ENCODE measurements around the gene ERICH3.

Gene ERICH3

DNA sequence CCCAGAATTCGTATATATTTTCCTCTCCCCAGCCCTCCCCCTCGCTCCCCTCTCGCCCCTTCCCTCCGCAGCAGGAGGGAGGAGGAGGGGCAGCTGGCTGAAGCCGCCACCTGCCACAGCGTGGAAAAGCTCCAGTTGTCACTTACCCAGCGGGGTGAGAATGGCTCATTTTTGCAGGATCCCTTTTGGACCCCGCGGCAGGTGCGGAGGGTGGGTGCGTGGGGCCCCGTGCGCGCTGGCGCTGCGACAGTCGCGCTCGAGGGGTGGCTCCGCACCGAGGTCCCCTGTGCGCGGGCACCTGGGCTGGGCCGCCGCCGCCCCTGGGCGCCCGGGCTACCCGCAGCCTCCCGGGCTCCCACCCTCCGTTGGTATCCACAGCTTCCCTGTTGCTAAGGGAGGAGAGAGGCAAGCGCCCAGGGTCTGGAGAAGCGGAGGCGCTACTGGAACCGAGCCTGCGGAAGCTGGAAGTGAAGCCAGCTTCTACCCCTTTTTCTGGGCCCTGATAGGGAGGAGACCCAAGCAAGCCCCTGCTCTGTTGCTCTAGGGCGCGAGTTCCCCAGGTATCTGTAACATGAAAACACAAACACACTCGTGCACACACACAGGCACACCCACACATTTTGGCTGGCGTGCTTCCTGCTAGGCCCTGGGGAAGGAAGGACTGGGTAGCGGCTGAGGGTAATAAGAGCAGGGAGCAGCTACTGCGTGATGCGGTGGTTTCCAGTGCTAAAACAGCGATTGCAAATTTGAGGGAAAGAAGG is at the start of gene ERICH3:
Gene ERICH3 (minus strand): TSS at position 442 of the 761 bp plus-strand sequence. CDS start 273 bp downstream, at position 169.
- no peaks in the 10 kb centered on the region for H3F3A ChIP-seq (ENCODE audit: control insufficient read depth, insufficient read depth)
- H3K9me3 ChIP-seq (ENCODE audit: control insufficient read depth, insufficient read depth, low read length) = no peaks in the 10 kb centered on the region
- H3K4me2 ChIP-seq (ENCODE audit: low read length) = no peak within 1 kb of the TSS
- H3K79me2 ChIP-seq (ENCODE audit: control insufficient read depth, low read length) = no peaks in the 10 kb centered on the region
- no peaks in the 10 kb centered on the region for H3K9me2 ChIP-seq (replicated peaks; ENCODE audit: control insufficient read depth, low read length)
- H4K20me1 ChIP-seq (ENCODE audit: control insufficient read depth, insufficient read depth, low read depth, low read length) = no peaks in the 10 kb centered on the region
- no peak within 1 kb of the TSS for H3K4me3 ChIP-seq (ENCODE audit: low read length)
- H3K36me3 ChIP-seq (ENCODE audit: control insufficient read depth, low read length) = no peaks in the 10 kb centered on the region
- no peak for TF ChIP-seq EZH2phosphoT487 (IDR thresholded peaks at IDR 0.05; ENCODE audit: borderline replicate concordance, low read length)
- TF ChIP-seq CTCF (IDR thresholded peaks at IDR 0.05; ENCODE audit: low read depth, low read length, poor library complexity, severe bottlenecking) = no peak
- no peaks in the 10 kb centered on the region for H3K4me1 ChIP-seq (ENCODE audit: control insufficient read depth, low read length)
- no peaks in the 10 kb centered on the region for H3K27me3 ChIP-seq (ENCODE audit: control insufficient read depth, low read length)
- H3K27ac ChIP-seq (ENCODE audit: low read depth, low read length) = no peak within 1 kb of the TSS

DNA sequence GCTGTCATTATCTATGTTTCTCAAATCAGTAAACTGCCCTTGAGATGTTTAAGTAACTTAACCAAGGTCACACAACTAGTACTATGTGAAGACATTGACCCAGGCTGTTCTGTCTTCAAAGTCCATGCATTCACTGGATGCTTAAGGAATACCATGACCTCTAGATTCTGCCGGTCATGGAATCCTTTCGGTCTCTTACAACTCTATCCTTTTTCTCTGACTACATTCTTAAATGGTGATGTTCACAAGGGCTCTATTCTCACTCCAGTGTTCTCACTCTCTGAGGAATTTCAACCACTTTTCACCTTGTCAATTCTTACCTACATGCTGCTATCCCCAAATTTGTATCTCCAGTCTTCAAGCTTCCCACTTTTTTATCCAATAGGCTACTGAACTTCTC is 44.0 kb upstream of the ERICH3 start:
- no peak for TF ChIP-seq CTCF (IDR thresholded peaks at IDR 0.05; ENCODE audit: low read depth, low read length, poor library complexity, severe bottlenecking)
- no peak for TF ChIP-seq EZH2phosphoT487 (IDR thresholded peaks at IDR 0.05; ENCODE audit: borderline replicate concordance, low read length)
- no peak overlapping the region for H3K27ac ChIP-seq (ENCODE audit: low read depth, low read length)
- no peak overlapping the region for H3K4me2 ChIP-seq (ENCODE audit: low read length)
- no peak overlapping the region for H3K4me3 ChIP-seq (ENCODE audit: low read length)
- H3K79me2 ChIP-seq (ENCODE audit: control insufficient read depth, low read length) = no peaks in the 10 kb centered on the region
- peaks cover 43% of the 10 kb centered on the region for H3K36me3 ChIP-seq (ENCODE audit: control insufficient read depth, low read length)
- H3K27me3 ChIP-seq (ENCODE audit: control insufficient read depth, low read length) = no peaks in the 10 kb centered on the region
- H3K4me1 ChIP-seq (ENCODE audit: control insufficient read depth, low read length) = no peaks in the 10 kb centered on the region
- H3K9me2 ChIP-seq (replicated peaks; ENCODE audit: control insufficient read depth, low read length) = no peaks in the 10 kb centered on the region
- H3F3A ChIP-seq (ENCODE audit: control insufficient read depth, insufficient read depth) = no peaks in the 10 kb centered on the region
- no peaks in the 10 kb centered on the region for H4K20me1 ChIP-seq (ENCODE audit: control insufficient read depth, insufficient read depth, low read depth, low read length)
- H3K9me3 ChIP-seq (ENCODE audit: control insufficient read depth, insufficient read depth, low read length) = no peaks in the 10 kb centered on the region

DNA sequence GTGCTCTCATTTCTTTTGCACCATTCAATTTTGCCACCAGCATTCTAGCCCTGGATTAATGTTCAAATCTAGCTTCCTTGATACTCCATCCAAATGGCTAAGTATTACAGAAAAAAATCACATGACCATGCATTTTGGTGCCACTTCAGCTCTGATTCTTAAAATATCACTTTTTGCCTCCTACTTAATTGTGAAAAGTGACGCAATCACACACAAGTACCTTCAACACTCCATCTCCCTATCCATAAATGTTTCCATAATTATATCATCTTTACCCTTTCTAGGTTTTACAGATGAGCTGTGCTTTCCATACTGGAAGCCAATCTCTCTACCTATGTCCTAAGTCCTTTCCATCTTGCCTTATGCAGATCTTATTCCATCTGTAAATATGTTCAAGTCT is 43.2 kb upstream of the ERICH3 start:
- peaks cover 47% of the 10 kb centered on the region for H3K36me3 ChIP-seq (ENCODE audit: control insufficient read depth, low read length)
- H3K27me3 ChIP-seq (ENCODE audit: control insufficient read depth, low read length) = no peaks in the 10 kb centered on the region
- H3F3A ChIP-seq (ENCODE audit: control insufficient read depth, insufficient read depth) = no peaks in the 10 kb centered on the region
- H3K79me2 ChIP-seq (ENCODE audit: control insufficient read depth, low read length) = no peaks in the 10 kb centered on the region
- TF ChIP-seq EZH2phosphoT487 (IDR thresholded peaks at IDR 0.05; ENCODE audit: borderline replicate concordance, low read length) (no peak), CTCF (IDR thresholded peaks at IDR 0.05; ENCODE audit: low read depth, low read length, poor library complexity, severe bottlenecking) (no peak)
- no peak overlapping the region for H3K4me2 ChIP-seq (ENCODE audit: low read length)
- no peaks in the 10 kb centered on the region for H3K9me3 ChIP-seq (ENCODE audit: control insufficient read depth, insufficient read depth, low read length)
- no peaks in the 10 kb centered on the region for H3K4me1 ChIP-seq (ENCODE audit: control insufficient read depth, low read length)
- H4K20me1 ChIP-seq (ENCODE audit: control insufficient read depth, insufficient read depth, low read depth, low read length) = no peaks in the 10 kb centered on the region
- no peaks in the 10 kb centered on the region for H3K9me2 ChIP-seq (replicated peaks; ENCODE audit: control insufficient read depth, low read length)
- H3K27ac ChIP-seq (ENCODE audit: low read depth, low read length) = no peak overlapping the region
- H3K4me3 ChIP-seq (ENCODE audit: low read length) = no peak overlapping the region
